H9 (cell line): ENCODE results near the gene HRAS. TPM values are rescaled to one million over a fixed set of nuclear protein-coding genes. Genes with fewer than 3 reads are reported as not detected.

Experiments used
- DNase-seq: peaks from one replicate; pipeline ENCODE4 v3.0.0-alpha.2; 2017
- H2AFZ ChIP-seq: one replicate; pipeline ENCODE4 v1.6.1; 2013; ENCODE audit warnings: mild to moderate bottlenecking, low read length, control low read depth, moderate library complexity
- H2AK5ac ChIP-seq: 2 replicates; pipeline ENCODE4 v1.6.1; 2013; ENCODE audit warnings: low read length, control low read depth, mixed read lengths; ENCODE audit not compliant: insufficient read length
- H2BK120ac ChIP-seq: one replicate; pipeline ENCODE4 v1.6.1; 2013; ENCODE audit warnings: low read depth, mild to moderate bottlenecking, low read length, control low read depth, inconsistent platforms; ENCODE audit not compliant: poor library complexity, severe bottlenecking
- H2BK12ac ChIP-seq: 2 replicates; pipeline ENCODE4 v1.6.1; 2013; ENCODE audit warnings: low read length, control low read depth, mixed read lengths, low read depth; ENCODE audit not compliant: insufficient read length
- H2BK15ac ChIP-seq: 2 replicates; pipeline ENCODE4 v1.6.1; 2013; ENCODE audit warnings: low read depth, low read length, control low read depth
- H2BK20ac ChIP-seq: one replicate; pipeline ENCODE4 v1.6.1; 2013; ENCODE audit warnings: low read depth, mild to moderate bottlenecking, low read length, control low read depth, inconsistent platforms; ENCODE audit not compliant: poor library complexity, severe bottlenecking
- H2BK5ac ChIP-seq: 2 replicates; pipeline ENCODE4 v1.6.1; 2013; ENCODE audit warnings: low read length, control low read depth, mixed read lengths; ENCODE audit not compliant: insufficient read length
- H3K14ac ChIP-seq: 2 replicates; pipeline ENCODE4 v1.6.1; 2013; ENCODE audit warnings: low read length, control low read depth; ENCODE audit not compliant: insufficient read depth
- H3K18ac ChIP-seq: 2 replicates; pipeline ENCODE4 v1.6.1; 2013; ENCODE audit warnings: low read depth, mild to moderate bottlenecking, mixed read lengths, low read length, control low read depth; ENCODE audit not compliant: insufficient read length
- H3K23ac ChIP-seq: 2 replicates; pipeline ENCODE4 v1.6.1; 2013; ENCODE audit warnings: low read length, control low read depth, mixed read lengths, low read depth; ENCODE audit not compliant: insufficient read length
- H3K23me2 ChIP-seq: 2 replicates; pipeline ENCODE4 v1.6.1; 2013; ENCODE audit warnings: low read depth, mild to moderate bottlenecking, mixed read lengths, low read length, control low read depth; ENCODE audit not compliant: insufficient read length, poor library complexity, severe bottlenecking
- H3K27ac ChIP-seq: 2 replicates; pipeline ENCODE4 v1.5.1; 2013; ENCODE audit warnings: low read length, control low read depth, mixed read lengths, low read depth; ENCODE audit not compliant: insufficient read length
- H3K27me3 ChIP-seq: 2 replicates; pipeline ENCODE4 v1.6.1; 2013; ENCODE audit warnings: low read length, control low read depth, inconsistent platforms; ENCODE audit not compliant: insufficient read depth
- H3K4ac ChIP-seq: 2 replicates; pipeline ENCODE4 v1.6.1; 2013; ENCODE audit warnings: low read depth, mild to moderate bottlenecking, control low read depth, inconsistent platforms, low read length, moderate library complexity
- H3K4me1 ChIP-seq: 2 replicates; pipeline ENCODE4 v1.6.1; 2013; ENCODE audit warnings: low read length, control low read depth, inconsistent platforms; ENCODE audit not compliant: insufficient read depth
- H3K4me2 ChIP-seq: 2 replicates; pipeline ENCODE4 v1.6.1; 2013; ENCODE audit warnings: low read length, control low read depth, mixed read lengths; ENCODE audit not compliant: insufficient read length, insufficient read depth
- H3K56ac ChIP-seq: 2 replicates; pipeline ENCODE4 v1.6.1; 2013; ENCODE audit warnings: low read depth, mild to moderate bottlenecking, mixed read lengths, low read length, control low read depth; ENCODE audit not compliant: insufficient read length
- H3K79me1 ChIP-seq: 2 replicates; pipeline ENCODE4 v1.6.1; 2013; ENCODE audit warnings: low read depth, mild to moderate bottlenecking, moderate library complexity, low read length, control low read depth, inconsistent platforms; ENCODE audit not compliant: insufficient read depth, poor library complexity, severe bottlenecking
- H3K79me2 ChIP-seq: 2 replicates; pipeline ENCODE4 v1.6.1; 2013; ENCODE audit warnings: low read length, control low read depth, inconsistent platforms; ENCODE audit not compliant: insufficient read depth
- H3K9ac ChIP-seq: 2 replicates; pipeline ENCODE4 v1.6.1; 2013; ENCODE audit warnings: low read length, control low read depth, mixed read lengths; ENCODE audit not compliant: insufficient read length; ENCODE audit errors: extremely low read depth
- H3K9me3 ChIP-seq: one replicate; pipeline ENCODE4 v1.6.1; 2013; ENCODE audit warnings: low read depth, low read length, inconsistent platforms; ENCODE audit not compliant: control insufficient read depth
- H3T11ph ChIP-seq: one replicate; pipeline ENCODE4 v1.6.1; 2013; ENCODE audit warnings: mild to moderate bottlenecking, low read length, control low read depth, inconsistent platforms
- H4K20me1 ChIP-seq: one replicate; pipeline ENCODE4 v1.6.1; 2013; ENCODE audit not compliant: control insufficient read depth, insufficient read length, insufficient read depth
- H4K5ac ChIP-seq: 2 replicates; pipeline ENCODE4 v1.6.1; 2013; ENCODE audit warnings: low read depth, mild to moderate bottlenecking, mixed read lengths, low read length, control low read depth; ENCODE audit not compliant: insufficient read length
- H4K8ac ChIP-seq: replicated peaks from 2 replicates; pipeline ENCODE4 v1.6.1; 2013; ENCODE audit warnings: low read length, control low read depth, mixed read lengths, low read depth; ENCODE audit not compliant: insufficient read length
- H4K91ac ChIP-seq: 2 replicates; pipeline ENCODE4 v1.6.1; 2013; ENCODE audit warnings: low read depth, mild to moderate bottlenecking, moderate library complexity, mixed read lengths, low read length, control low read depth; ENCODE audit not compliant: insufficient read length
- H3K27ac Mint-ChIP-seq, 3 experiments: 2 replicates in 2 of 3; 3 replicates in 1 of 3; pipeline ENCODE4 v1.8.0; 2020 to 2021; ENCODE audit warnings: mixed read lengths in 3 of 3, mild to moderate bottlenecking in 1 of 3, moderate library complexity in 1 of 3
- H3K27me3 Mint-ChIP-seq: 2 replicates; pipeline ENCODE4 v1.8.0; 2021; ENCODE audit warnings: low read depth, mild to moderate bottlenecking, moderate library complexity, mixed read lengths
- H3K36me3 Mint-ChIP-seq, 3 experiments: 2 replicates in 2 of 3; 3 replicates in 1 of 3; pipeline ENCODE4 v1.8.0; 2020 to 2021; ENCODE audit warnings: low read depth in 3 of 3, mixed read lengths in 3 of 3; ENCODE audit not compliant: insufficient read depth in 1 of 3
- H3K4me1 Mint-ChIP-seq, 2 experiments: 2 replicates each; pipeline ENCODE4 v1.8.0; 2020; ENCODE audit warnings: mixed read lengths in 2 of 2
- H3K4me3 Mint-ChIP-seq, 2 experiments: 2 replicates in 1 of 2; 3 replicates in 1 of 2; pipeline ENCODE4 v1.8.0; 2020 to 2021; ENCODE audit warnings: mild to moderate bottlenecking in 2 of 2, mixed read lengths in 2 of 2, moderate library complexity in 1 of 2
- H3K9me3 Mint-ChIP-seq, 2 experiments: 2 replicates in 1 of 2; 3 replicates in 1 of 2; pipeline ENCODE4 v1.8.0; 2020; ENCODE audit warnings: mild to moderate bottlenecking in 2 of 2, mixed read lengths in 2 of 2, moderate library complexity in 1 of 2
- WGBS: extraction: QIAGEN DNeasy Blood & Tissue Kit; methylation state at CpG from one replicate; pipeline ENCODE4 v1.1.7; 2013; ENCODE audit warnings: missing lambda C conversion rate, low lambda C conversion rate, mixed read lengths; ENCODE audit not compliant: insufficient read length; ENCODE audit errors: extremely low coverage; 5-methylcytosine and 5-hydroxymethylcytosine counted together
- total RNA-seq: library from RNA; stranded (reverse); gene quantifications from 2 replicates; pipeline ENCODE4 v1.2.1, GENCODE V29; 2021
- TF ChIP-seq, protein P1 (sequence below): fragments of 200-600 bp; sonication (generic); conservative IDR thresholded peaks from 3 replicates; pipeline ENCODE4 v1.8.0; 2021; ENCODE audit warnings: antibody characterized with exemption, mild to moderate bottlenecking

HRAS gene
- total RNA-seq, 1 experiment from 2014 or later = 61.8 TPM

DNA sequence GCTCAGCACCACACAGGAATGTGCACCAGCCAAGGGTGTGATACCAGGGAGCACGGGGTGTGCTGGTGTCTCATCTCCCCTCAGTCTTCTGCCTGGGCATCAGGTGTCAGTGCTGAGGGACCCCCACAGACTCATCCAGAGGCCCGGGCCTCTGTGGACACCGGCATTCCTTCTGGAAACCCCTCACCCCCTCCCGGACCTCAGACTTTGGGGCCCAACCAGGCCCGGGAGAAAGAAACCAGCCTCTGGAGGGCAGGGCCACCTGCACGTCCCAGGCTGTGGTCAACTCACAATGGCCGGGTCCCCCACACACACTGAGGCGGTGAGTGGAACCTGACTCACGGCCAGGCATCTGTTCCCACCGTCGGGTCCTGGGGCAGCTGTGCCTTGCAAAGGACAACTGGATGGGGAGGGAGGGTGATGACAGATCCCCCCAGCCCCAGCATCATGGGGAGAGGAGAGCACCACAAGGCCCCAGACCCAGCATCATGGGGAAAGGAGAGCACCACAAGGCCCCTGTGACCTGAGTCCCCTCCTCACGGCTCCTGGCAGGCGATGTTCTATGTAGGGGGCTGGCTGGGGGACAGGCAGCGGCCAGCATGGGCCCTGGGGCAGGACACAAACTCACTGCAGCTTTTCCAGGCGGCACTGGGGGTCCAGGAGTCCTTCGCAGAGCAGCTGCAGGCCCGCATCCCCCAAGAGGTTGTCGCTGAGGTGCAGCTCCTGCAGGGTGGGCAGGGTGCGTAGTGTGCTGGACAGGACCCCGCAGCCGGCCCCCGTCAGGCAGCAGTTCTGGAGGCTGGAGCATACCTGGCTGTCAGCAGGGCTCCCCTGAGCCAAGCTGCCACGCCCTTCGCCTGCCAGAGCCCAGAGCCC lies 35.9 kb downstream of the HRAS start:
- no CpG with 5 or more reads among the region's 24 CpGs for WGBS
- H4K8ac ChIP-seq = no peak overlapping the region
- H3K4me3 Mint-ChIP-seq = no peak overlapping the region

More for the DNA sequence above, 35.9 kb downstream of the HRAS start:
- Mint-ChIP-seq H3K4me1 (no peaks in the 10 kb centered on the region), H3K36me3 (peaks cover 40 to 71% (median 60%) of the 10 kb centered on the region in 3 experiments), H3K9me3 (peaks cover 12% of the 10 kb centered on the region in 2 experiments), H3K27ac (0 out of 7 replicates have a peak overlapping the region, but pooled peaks of 1 of the 3 experiments have one; percentile 44), H3K27me3 (peaks cover 4% of the 10 kb centered on the region; the same call in 1 of the 2 replicates)
- Histone ChIP-seq H2BK20ac (no peak overlapping the region), H3K79me2 (no peaks in the 10 kb centered on the region), H3K9me3 (no peaks in the 10 kb centered on the region), H3K27me3 (no peaks in the 10 kb centered on the region), H4K20me1 (no peaks in the 10 kb centered on the region), H3K4me1 (no peaks in the 10 kb centered on the region), H2AK5ac (no peak overlapping the region), H2BK5ac (no peak overlapping the region), H3K9ac (no peak overlapping the region), H3K4me2 (no peak overlapping the region), H2BK120ac (no peak overlapping the region), H3K23me2 (no peaks in the 10 kb centered on the region), H4K91ac (no peak overlapping the region), H3T11ph (no peak overlapping the region), H2BK12ac (no peak overlapping the region), H3K56ac (no peak overlapping the region), H3K14ac (no peak overlapping the region), H2BK15ac (no peak overlapping the region), H4K5ac (no peak overlapping the region), H3K27ac (no peak overlapping the region), H3K23ac (no peak overlapping the region), H2AFZ (no peak overlapping the region), H3K79me1 (no peaks in the 10 kb centered on the region), H3K4ac (no peak overlapping the region), H3K18ac (no peak overlapping the region)
- DNase-seq = peak; percentile 22
- TF ChIP-seq, protein P1, sequence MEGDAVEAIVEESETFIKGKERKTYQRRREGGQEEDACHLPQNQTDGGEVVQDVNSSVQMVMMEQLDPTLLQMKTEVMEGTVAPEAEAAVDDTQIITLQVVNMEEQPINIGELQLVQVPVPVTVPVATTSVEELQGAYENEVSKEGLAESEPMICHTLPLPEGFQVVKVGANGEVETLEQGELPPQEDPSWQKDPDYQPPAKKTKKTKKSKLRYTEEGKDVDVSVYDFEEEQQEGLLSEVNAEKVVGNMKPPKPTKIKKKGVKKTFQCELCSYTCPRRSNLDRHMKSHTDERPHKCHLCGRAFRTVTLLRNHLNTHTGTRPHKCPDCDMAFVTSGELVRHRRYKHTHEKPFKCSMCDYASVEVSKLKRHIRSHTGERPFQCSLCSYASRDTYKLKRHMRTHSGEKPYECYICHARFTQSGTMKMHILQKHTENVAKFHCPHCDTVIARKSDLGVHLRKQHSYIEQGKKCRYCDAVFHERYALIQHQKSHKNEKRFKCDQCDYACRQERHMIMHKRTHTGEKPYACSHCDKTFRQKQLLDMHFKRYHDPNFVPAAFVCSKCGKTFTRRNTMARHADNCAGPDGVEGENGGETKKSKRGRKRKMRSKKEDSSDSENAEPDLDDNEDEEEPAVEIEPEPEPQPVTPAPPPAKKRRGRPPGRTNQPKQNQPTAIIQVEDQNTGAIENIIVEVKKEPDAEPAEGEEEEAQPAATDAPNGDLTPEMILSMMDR = no peak
